GM19043 (cell line): Measurements from ENCODE around the gene UTS2R.

Source experiments
- ATAC-seq: cut with Tn5 transposase; IDR thresholded peaks from one replicate; pipeline ENCODE4 v1.9.1; 2021; ENCODE audit warnings: low read depth; ENCODE audit not compliant: unreplicated experiment

The UTS2R gene

GRCh38 chr17:82386881-82387704 lies 15.5 kb downstream of the UTS2R start:
- ATAC-seq, result no peak

GRCh38 chr17:82387705-82388106 lies 16.1 kb downstream of the UTS2R start:
- no peak for ATAC-seq

GRCh38 chr17:82388223-82388921 lies 16.8 kb downstream of the UTS2R start:
- no peak for ATAC-seq

- no peak for ATAC-seq
These were observed 17.3 kb downstream of the UTS2R start for GRCh38 chr17:82388922-82389283.

GRCh38 chr17:82389379-82389778 lies 17.8 kb downstream of the UTS2R start:
- ATAC-seq, result no peak

GRCh38 chr17:82390015-82390859 lies 18.7 kb downstream of the UTS2R start:
- ATAC-seq, result no peak

GRCh38 chr17:82390860-82391435 lies 19.4 kb downstream of the UTS2R start:
- ATAC-seq, result no peak

GRCh38 chr17:82391496-82392066 lies 20.0 kb downstream of the UTS2R start:
- ATAC-seq, result no peak

- no peak for ATAC-seq
These were observed 20.8 kb downstream of the UTS2R start for GRCh38 chr17:82392209-82392920.

- no peak for ATAC-seq
These were observed 21.4 kb downstream of the UTS2R start for GRCh38 chr17:82392941-82393340.

- no peak for ATAC-seq
These were observed 22.7 kb downstream of the UTS2R start for GRCh38 chr17:82394278-82394677.

- no peak for ATAC-seq
These were observed 25.3 kb downstream of the UTS2R start for GRCh38 chr17:82396601-82397435.

GRCh38 chr17:82397449-82398335 lies 26.1 kb downstream of the UTS2R start:
- no peak for ATAC-seq

- ATAC-seq, result no peak
These were observed 27.5 kb downstream of the UTS2R start for GRCh38 chr17:82399041-82399441.

- ATAC-seq, result no peak
These were observed 28.1 kb downstream of the UTS2R start for GRCh38 chr17:82399601-82400101.

- no peak for ATAC-seq
These were observed 28.6 kb downstream of the UTS2R start for GRCh38 chr17:82400206-82400605.

- ATAC-seq, result no peak
These were observed 29.3 kb downstream of the UTS2R start for GRCh38 chr17:82400830-82401229.

- peak; percentile 80 for ATAC-seq
These were observed 31.3 kb downstream of the UTS2R start for GRCh38 chr17:82402865-82403264.
